ENCODE results near the gene MFAP3L. TPM values are rescaled to one million over a fixed set of nuclear protein-coding genes. Genes with fewer than 3 reads are reported as not detected.

MFAP3L gene
- total RNA-seq = 1.1 and 1.3 TPM in 2 replicates

GRCh38 chr4:170026253-170027021 lies at the start of gene MFAP3L:
MFAP3L (minus strand) TSS chr4:170026395; CDS start chr4:170005877, 20,518 bp downstream.

Other genes with a start within 250 kb of the MFAP3L start
- 0.86 and 1.6 TPM in 2 replicates for gene AADAT, start 63.6 kb upstream of the MFAP3L start, total RNA-seq

Measured in vein endothelial cell (primary cell).